Measurements from ENCODE around the gene DTX1. TPM values are rescaled to one million over a fixed set of nuclear protein-coding genes. Genes with fewer than 3 reads are reported as not detected.

Gene DTX1
- total RNA-seq, 1 experiment from 2014 or later: 0.44 TPM

- H3K27me3 ChIP-seq (ENCODE audit: control insufficient read depth, insufficient read depth, low read length): no peaks in the 10 kb centered on the region
- no peak overlapping the region for H3K27ac ChIP-seq (ENCODE audit: low read length)
- no peak for DNase-seq (ENCODE audit: low read depth, low spot score)
- no TSS peak for BruUV-seq (replicated peaks)
- CTCF ChIA-PET: no interaction called here
- no peak overlapping the region for H3K4me3 ChIP-seq (ENCODE audit: low read depth in 2 of 2, low read length in 2 of 2)
- in situ Hi-C loops (cut with HindIII; ENCODE audit: low pct_unique_long_range_greater_than_20kb, low sequenced_read_pairs) (no loop called here), intact Hi-C loops (cut with micrococcal nuclease; ENCODE audit: unreplicated experiment) (no loop called here)
- POLR2A ChIA-PET: no interaction called here
- no peaks in the 10 kb centered on the region for H3K36me3 ChIP-seq (ENCODE audit: control insufficient read depth, insufficient read depth, low read length)
- ATAC-seq: no peak
- TF ChIP-seq, protein P1, sequence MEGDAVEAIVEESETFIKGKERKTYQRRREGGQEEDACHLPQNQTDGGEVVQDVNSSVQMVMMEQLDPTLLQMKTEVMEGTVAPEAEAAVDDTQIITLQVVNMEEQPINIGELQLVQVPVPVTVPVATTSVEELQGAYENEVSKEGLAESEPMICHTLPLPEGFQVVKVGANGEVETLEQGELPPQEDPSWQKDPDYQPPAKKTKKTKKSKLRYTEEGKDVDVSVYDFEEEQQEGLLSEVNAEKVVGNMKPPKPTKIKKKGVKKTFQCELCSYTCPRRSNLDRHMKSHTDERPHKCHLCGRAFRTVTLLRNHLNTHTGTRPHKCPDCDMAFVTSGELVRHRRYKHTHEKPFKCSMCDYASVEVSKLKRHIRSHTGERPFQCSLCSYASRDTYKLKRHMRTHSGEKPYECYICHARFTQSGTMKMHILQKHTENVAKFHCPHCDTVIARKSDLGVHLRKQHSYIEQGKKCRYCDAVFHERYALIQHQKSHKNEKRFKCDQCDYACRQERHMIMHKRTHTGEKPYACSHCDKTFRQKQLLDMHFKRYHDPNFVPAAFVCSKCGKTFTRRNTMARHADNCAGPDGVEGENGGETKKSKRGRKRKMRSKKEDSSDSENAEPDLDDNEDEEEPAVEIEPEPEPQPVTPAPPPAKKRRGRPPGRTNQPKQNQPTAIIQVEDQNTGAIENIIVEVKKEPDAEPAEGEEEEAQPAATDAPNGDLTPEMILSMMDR (IDR thresholded peaks at IDR 0.05): no peak
- TF ChIP-seq TCF7L2 (IDR thresholded peaks at IDR 0.05; ENCODE audit: low read depth, low read length) (no peak), SIN3A (IDR thresholded peaks at IDR 0.05; ENCODE audit: borderline replicate concordance, insufficient read depth, low read depth, low read length) (no peak), POLR2AphosphoS5 (IDR thresholded peaks at IDR 0.05; ENCODE audit: low read depth, low read length) (no peak)
- TF ChIP-seq, protein P2, sequence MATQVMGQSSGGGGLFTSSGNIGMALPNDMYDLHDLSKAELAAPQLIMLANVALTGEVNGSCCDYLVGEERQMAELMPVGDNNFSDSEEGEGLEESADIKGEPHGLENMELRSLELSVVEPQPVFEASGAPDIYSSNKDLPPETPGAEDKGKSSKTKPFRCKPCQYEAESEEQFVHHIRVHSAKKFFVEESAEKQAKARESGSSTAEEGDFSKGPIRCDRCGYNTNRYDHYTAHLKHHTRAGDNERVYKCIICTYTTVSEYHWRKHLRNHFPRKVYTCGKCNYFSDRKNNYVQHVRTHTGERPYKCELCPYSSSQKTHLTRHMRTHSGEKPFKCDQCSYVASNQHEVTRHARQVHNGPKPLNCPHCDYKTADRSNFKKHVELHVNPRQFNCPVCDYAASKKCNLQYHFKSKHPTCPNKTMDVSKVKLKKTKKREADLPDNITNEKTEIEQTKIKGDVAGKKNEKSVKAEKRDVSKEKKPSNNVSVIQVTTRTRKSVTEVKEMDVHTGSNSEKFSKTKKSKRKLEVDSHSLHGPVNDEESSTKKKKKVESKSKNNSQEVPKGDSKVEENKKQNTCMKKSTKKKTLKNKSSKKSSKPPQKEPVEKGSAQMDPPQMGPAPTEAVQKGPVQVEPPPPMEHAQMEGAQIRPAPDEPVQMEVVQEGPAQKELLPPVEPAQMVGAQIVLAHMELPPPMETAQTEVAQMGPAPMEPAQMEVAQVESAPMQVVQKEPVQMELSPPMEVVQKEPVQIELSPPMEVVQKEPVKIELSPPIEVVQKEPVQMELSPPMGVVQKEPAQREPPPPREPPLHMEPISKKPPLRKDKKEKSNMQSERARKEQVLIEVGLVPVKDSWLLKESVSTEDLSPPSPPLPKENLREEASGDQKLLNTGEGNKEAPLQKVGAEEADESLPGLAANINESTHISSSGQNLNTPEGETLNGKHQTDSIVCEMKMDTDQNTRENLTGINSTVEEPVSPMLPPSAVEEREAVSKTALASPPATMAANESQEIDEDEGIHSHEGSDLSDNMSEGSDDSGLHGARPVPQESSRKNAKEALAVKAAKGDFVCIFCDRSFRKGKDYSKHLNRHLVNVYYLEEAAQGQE (IDR thresholded peaks at IDR 0.05; ENCODE audit: insufficient read depth in 1 of 2, low read depth in 2 of 2, low read length in 1 of 2): no peak
- no peaks in the 10 kb centered on the region for H3K9me3 ChIP-seq (ENCODE audit: control insufficient read depth, insufficient read depth, low read depth, low read length)
- H3K4me1 ChIP-seq (ENCODE audit: control insufficient read depth, insufficient read depth, low read length): no peaks in the 10 kb centered on the region
Measured at GRCh38 chr12:113119980-113120669, 63.6 kb downstream of the DTX1 start.

DNA sequence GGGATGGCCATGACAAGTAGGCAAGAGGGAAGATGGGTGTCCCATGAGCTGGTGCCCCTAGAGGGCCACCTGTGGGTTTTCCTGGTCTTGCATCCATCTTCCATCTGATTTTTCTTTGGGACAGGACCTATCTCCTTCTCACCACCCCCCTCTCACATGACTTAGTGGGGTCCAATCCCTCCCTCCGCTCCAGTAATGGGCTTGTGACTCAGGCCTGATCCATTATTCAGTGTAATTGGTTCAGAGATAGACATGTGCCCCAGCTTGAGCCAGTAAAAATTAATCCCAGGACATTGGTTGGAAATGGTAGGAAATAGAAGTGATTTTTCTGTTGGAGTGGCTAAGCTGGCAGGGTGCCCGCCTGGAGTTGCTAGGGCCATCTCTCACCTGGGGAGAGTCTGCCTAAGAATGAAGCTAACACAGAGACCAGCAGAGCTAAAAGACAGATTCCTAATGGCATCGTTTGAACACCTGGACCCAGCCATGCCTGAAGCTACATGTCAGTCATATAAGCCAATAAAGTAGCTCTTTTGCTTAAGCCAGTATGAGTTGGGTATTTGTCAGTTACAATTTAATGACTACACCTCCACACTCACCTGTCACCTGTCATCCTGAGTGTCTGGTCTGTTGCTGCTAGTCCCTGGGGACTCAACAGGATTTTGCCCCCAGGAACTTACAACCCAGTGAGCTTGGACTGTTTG is 64.3 kb downstream of the DTX1 start:
- Histone ChIP-seq H3K9me3 (ENCODE audit: control insufficient read depth, insufficient read depth, low read depth, low read length) (no peaks in the 10 kb centered on the region), H3K4me3 (ENCODE audit: low read depth in 2 of 2, low read length in 2 of 2) (no peak overlapping the region), H3K36me3 (ENCODE audit: control insufficient read depth, insufficient read depth, low read length) (no peaks in the 10 kb centered on the region), H3K27me3 (ENCODE audit: control insufficient read depth, insufficient read depth, low read length) (no peaks in the 10 kb centered on the region), H3K4me1 (ENCODE audit: control insufficient read depth, insufficient read depth, low read length) (no peaks in the 10 kb centered on the region), H3K27ac (ENCODE audit: low read length) (no peak overlapping the region)
- intact Hi-C loops (cut with micrococcal nuclease; ENCODE audit: unreplicated experiment): no loop called here
- in situ Hi-C loops (cut with HindIII; ENCODE audit: low pct_unique_long_range_greater_than_20kb, low sequenced_read_pairs): no loop called here
- DNase-seq (ENCODE audit: low read depth, low spot score) (no peak), ATAC-seq (no peak)
- TF ChIP-seq, protein P1 (IDR thresholded peaks at IDR 0.05): no peak
- TF ChIP-seq POLR2AphosphoS5 (IDR thresholded peaks at IDR 0.05; ENCODE audit: low read depth, low read length) (no peak), TCF7L2 (IDR thresholded peaks at IDR 0.05; ENCODE audit: low read depth, low read length) (no peak), SIN3A (IDR thresholded peaks at IDR 0.05; ENCODE audit: borderline replicate concordance, insufficient read depth, low read depth, low read length) (no peak)
- TF ChIP-seq, protein P2 (IDR thresholded peaks at IDR 0.05; ENCODE audit: insufficient read depth in 1 of 2, low read depth in 2 of 2, low read length in 1 of 2): no peak
- ChIA-PET CTCF (interaction anchor here (0.6 kb wide), 1 partner anchor 52 kb away, joined by 3 read pairs; no protein-coding TSS in a partner anchor), POLR2A (no interaction called here)
- BruUV-seq (replicated peaks): no TSS peak
